Thyroid gland (tissue), 4 donors: Measurements from ENCODE around the gene TMEM229B. TPM values are rescaled to one million over a fixed set of nuclear protein-coding genes. Genes with fewer than 3 reads are reported as not detected.
A peak's percentile ranks its signal among the peaks of the same experiment; 100 is the strongest.

ENCODE experiments used
- DNase-seq, 2 donors: peaks; one replicate each; pipeline ENCODE4 v3.0.0-alpha.2; 2019
- H3K27ac ChIP-seq, 3 donors: fragments of 200-600 bp; sonication (generic); 1 replicate in 2 of 3; 2 replicates in 1 of 3; pipeline ENCODE4 v1.5.1; 2016 to 2019; ENCODE audit warnings: mild to moderate bottlenecking in 1 of 3, moderate library complexity in 1 of 3
- H3K27me3 ChIP-seq: fragments of 200-600 bp; sonication (generic); one replicate; pipeline ENCODE4 v1.5.1; 2019
- H3K36me3 ChIP-seq, 2 donors: fragments of 200-600 bp; sonication (generic); one replicate each; pipeline ENCODE4 v1.5.1; 2016 to 2019
- H3K4me1 ChIP-seq, 2 donors: fragments of 200-600 bp; sonication (generic); one replicate each; pipeline ENCODE4 v1.5.1; 2017 to 2019
- H3K4me3 ChIP-seq, 3 donors: fragments of 200-600 bp; sonication (generic); replicated peaks in 1 of 3; 1 replicate in 2 of 3; 2 replicates in 1 of 3; pipeline ENCODE4 v1.5.1; 2016; ENCODE audit warnings: mild to moderate bottlenecking in 1 of 3
- H3K9me3 ChIP-seq: fragments of 200-600 bp; sonication (generic); one replicate; pipeline ENCODE4 v1.5.1; 2017
- CTCF ChIP-seq, 6 experiments: fragments of 200-600 bp in 3 of 6; fragments of 450-650 bp in 3 of 6; sonication (generic) in 3 of 6; IDR thresholded peaks; one replicate each; pipeline ENCODE4 v1.5.1; 2016 to 2019; ENCODE audit warnings: antibody characterized with exemption in 6 of 6, mild to moderate bottlenecking in 2 of 6, inconsistent platforms in 1 of 6, moderate library complexity in 1 of 6
- POLR2A ChIP-seq, 2 donors: fragments of 450-650 bp; IDR thresholded peaks; one replicate each; pipeline ENCODE4 v1.6.1; 2017; ENCODE audit warnings: antibody characterized with exemption in 2 of 2, mild to moderate bottlenecking in 2 of 2, moderate library complexity in 1 of 2
- WGBS, 2 donors: methylation state at CpG; one replicate each; pipeline ENCODE4 v1.1.5; 2017; 5-methylcytosine and 5-hydroxymethylcytosine counted together
- intact Hi-C: fragments of 100-400 bp; cut with DNase I; formaldehyde crosslinking; loops from one replicate; pipeline ENCODE4 v1.15.1; 2023
- total RNA-seq, 4 donors: library from RNA; depleted of rRNA; stranded (reverse); fragments of >200 nt; gene quantifications; one replicate each; pipeline ENCODE4 v1.2.3, GENCODE V29; 2016

Gene TMEM229B
- total RNA-seq, 4 donors from 2014 or later = 27.3 to 63.5 (median 35.0) TPM

DNA sequence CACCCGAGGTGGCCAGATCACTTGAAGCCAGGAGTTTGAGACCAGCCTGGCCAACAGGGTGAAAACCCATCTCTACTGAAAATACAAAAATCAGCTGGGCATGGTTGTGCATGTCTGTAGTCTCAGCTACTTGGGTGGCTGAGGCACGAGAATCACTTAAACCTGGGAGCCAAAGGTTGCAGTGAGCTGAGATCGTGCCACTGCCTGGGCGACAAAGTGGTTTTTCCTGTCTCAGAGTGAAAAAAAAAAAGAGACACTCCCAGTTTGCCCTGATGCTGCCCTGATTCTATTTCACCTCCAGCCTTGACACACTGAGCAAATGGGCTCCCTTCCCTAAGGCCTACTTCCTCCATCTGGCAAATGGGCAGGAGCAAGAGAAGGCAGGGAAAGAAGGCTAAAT, 48.0 kb downstream of the TMEM229B start:
- no peak overlapping the region for H3K27ac ChIP-seq
- H3K4me3 ChIP-seq = no peak overlapping the region
- TF ChIP-seq POLR2A (IDR thresholded peaks at IDR 0.05) (no peak), CTCF (IDR thresholded peaks at IDR 0.05) (no peak)
- no peaks in the 10 kb centered on the region for H3K9me3 ChIP-seq
- H3K4me1 ChIP-seq = peaks cover 7 to 29% of the 10 kb centered on the region in 2 donors
- peak; percentile 72 to 79 for DNase-seq
- intact Hi-C loops = no loop called here
- WGBS, 2 donors = 18 to 35% methylated on average over 4 of the region's 4 CpGs
- H3K36me3 ChIP-seq = no peaks in the 10 kb centered on the region
- H3K27me3 ChIP-seq = no peaks in the 10 kb centered on the region

DNA sequence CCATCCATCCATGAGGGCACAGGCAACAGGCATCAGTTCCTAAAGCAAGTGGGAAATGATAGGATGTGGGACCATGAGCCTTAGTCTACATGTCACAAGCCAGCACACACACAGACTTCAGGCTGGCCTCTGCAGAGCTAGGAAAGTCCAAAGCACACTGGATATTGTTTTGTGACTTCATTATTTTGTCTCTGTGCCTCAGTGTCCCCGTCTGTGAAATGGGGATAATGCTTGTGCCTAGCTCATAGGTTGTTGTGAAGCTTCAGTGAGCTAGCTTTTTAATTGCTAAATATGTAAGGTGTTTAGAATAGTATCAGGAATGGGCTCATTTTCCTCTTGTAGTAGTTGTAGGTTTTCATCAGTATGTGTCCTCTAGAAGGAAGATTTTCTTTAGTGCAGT, 49.6 kb downstream of the TMEM229B start:
- Histone ChIP-seq H3K36me3 (no peaks in the 10 kb centered on the region), H3K9me3 (no peaks in the 10 kb centered on the region), H3K27ac (no peak overlapping the region), H3K4me1 (peaks cover 12 to 38% of the 10 kb centered on the region in 2 donors), H3K27me3 (no peaks in the 10 kb centered on the region), H3K4me3 (no peak overlapping the region)
- WGBS, 2 donors = 69 to 95% methylated on average over 1 of the region's 1 CpG
- DNase-seq = no peak
- TF ChIP-seq POLR2A (IDR thresholded peaks at IDR 0.05) (no peak), CTCF (IDR thresholded peaks at IDR 0.05) (no peak)
- intact Hi-C loops = no loop called here

GRCh38 chr14:67436006-67436866, 52.3 kb downstream of the TMEM229B start:
- peak overlapping the region in 2 of 3 donors; percentile 34 to 61 for H3K27ac ChIP-seq
- 69 to 75% methylated on average over 8 to 10 of the region's 10 CpGs for WGBS, 2 donors
- H3K9me3 ChIP-seq = no peaks in the 10 kb centered on the region
- H3K36me3 ChIP-seq = no peaks in the 10 kb centered on the region
- DNase-seq = peak; percentile 71 to 81
- TF ChIP-seq CTCF (IDR thresholded peaks at IDR 0.05) (no peak), POLR2A (IDR thresholded peaks at IDR 0.05) (no peak)
- intact Hi-C loops = no loop called here
- peaks cover 12 to 44% of the 10 kb centered on the region in 2 donors for H3K4me1 ChIP-seq
- H3K27me3 ChIP-seq = no peaks in the 10 kb centered on the region
- H3K4me3 ChIP-seq = no peak overlapping the region

DNA sequence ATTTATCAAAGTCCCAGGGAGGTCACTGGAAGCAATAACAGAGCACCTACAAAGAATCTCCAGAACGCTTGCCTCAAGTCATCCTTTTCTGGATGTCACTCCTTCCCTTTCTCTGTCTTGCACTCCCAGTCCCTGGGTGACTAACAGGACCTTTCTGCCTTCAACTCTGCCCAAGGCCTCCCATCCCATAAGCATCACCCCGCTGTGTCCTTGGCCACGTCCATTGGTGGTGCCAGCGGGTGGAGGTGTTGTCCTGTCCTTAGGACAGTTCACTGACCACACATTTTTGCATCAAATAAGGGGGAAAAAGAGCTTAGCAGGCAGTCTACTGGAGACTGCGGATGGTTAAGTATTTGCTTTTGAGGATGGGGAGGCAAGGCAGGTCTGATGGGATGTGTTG, 52.9 kb downstream of the TMEM229B start:
- TF ChIP-seq POLR2A (IDR thresholded peaks at IDR 0.05) = no peak
- TF ChIP-seq CTCF (IDR thresholded peaks at IDR 0.05) = no peak
- intact Hi-C loops = no loop called here
- no peak overlapping the region for H3K4me3 ChIP-seq
- 91 to 97% methylated on average over 5 of the region's 5 CpGs for WGBS, 2 donors
- no peaks in the 10 kb centered on the region for H3K9me3 ChIP-seq
- DNase-seq = no peak
- no peaks in the 10 kb centered on the region for H3K27me3 ChIP-seq
- no peaks in the 10 kb centered on the region for H3K36me3 ChIP-seq
- H3K27ac ChIP-seq = peak overlapping the region in 2 of 3 donors; percentile 34 to 61
- H3K4me1 ChIP-seq = peaks cover 12 to 39% of the 10 kb centered on the region in 2 donors

DNA sequence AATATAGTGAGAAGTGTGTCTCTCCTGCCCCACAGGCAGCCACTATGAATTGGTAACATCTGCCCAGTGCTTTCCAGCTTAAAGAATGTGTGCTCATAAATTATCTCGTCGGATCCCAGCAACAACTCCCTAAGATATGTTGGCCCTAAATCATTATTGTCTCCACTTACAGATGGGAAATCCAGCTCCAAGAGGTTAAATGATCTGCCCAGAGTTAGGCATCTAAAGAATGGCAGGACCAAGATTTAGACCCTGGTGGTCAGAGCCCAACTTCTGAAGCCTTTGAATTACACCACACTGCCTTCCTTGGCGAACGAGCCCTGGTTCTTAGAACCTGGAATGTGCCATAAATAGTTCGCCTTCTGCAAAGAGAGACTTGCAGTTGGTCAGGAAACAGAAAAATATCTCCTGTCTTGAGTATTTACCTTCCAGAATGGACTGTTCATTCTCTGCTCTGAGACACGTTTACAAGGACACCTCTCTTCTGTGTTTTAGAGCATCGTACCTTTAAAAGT, 56.4 kb downstream of the TMEM229B start:
- no peaks in the 10 kb centered on the region for H3K9me3 ChIP-seq
- H3K27me3 ChIP-seq = no peaks in the 10 kb centered on the region
- intact Hi-C loops = no loop called here
- peaks cover 16 to 34% of the 10 kb centered on the region in 2 donors for H3K4me1 ChIP-seq
- DNase-seq = no peak
- H3K4me3 ChIP-seq = no peak overlapping the region
- TF ChIP-seq POLR2A (IDR thresholded peaks at IDR 0.05) = no peak
- no peak for TF ChIP-seq CTCF (IDR thresholded peaks at IDR 0.05)
- 80 to 83% methylated on average over 7 of the region's 7 CpGs for WGBS, 2 donors
- no peaks in the 10 kb centered on the region for H3K36me3 ChIP-seq
- no peak overlapping the region for H3K27ac ChIP-seq
